Endothelial cell of umbilical vein (primary cell): ENCODE measurements around the gene ALG12. TPM values are rescaled to one million over a fixed set of nuclear protein-coding genes. Genes with fewer than 3 reads are reported as not detected.

Experiments
- BruUV-seq: library from RNA; stranded (reverse); fragments of 400-500 nt; replicated peaks from 2 replicates; lab custom pipeline; 2021; lab: Mats Ljungman, UMichigan
- CTCF ChIA-PET: fragments of 300-600, 350-600 bp; sonication (Branson Sonifier 250); formaldehyde crosslinking; loops from one replicate; lab custom pipeline; 2021; ENCODE audit warnings: antibody characterized with exemption, inconsistent platforms; lab: Charles Lee
- POLR2A ChIA-PET: fragments of 300-600, 350-600 bp; sonication (Branson Sonifier 250); formaldehyde crosslinking; loops from one replicate; lab custom pipeline; 2021; ENCODE audit warnings: antibody characterized with exemption, inconsistent platforms; lab: Charles Lee
- DNase-seq: peaks from one replicate; pipeline ENCODE4 v3.0.0-alpha.2; 2011; ENCODE audit warnings: low read depth, low spot score
- FAIRE-seq: peaks from 2 replicates; lab custom pipeline; 2011; peaks lifted over from hg19 to GRCh38; lab: Jason Lieb, UNC
- H2AFZ ChIP-seq: 2 replicates; pipeline ENCODE4 v1.6.0; 2012; ENCODE audit warnings: low read depth, low read length, control low read depth, inconsistent platforms
- H3K27ac ChIP-seq: 2 replicates; pipeline ENCODE4 v1.5.1; 2011; ENCODE audit warnings: low read depth, mild to moderate bottlenecking, control low read depth, low read length, moderate library complexity; ENCODE audit not compliant: insufficient read depth
- H3K27me3 ChIP-seq, 2 experiments: 2 replicates each; pipeline versions ENCODE4 v1.6.0 to v1.6.1; 2011; ENCODE audit warnings: low read length in 2 of 2, mixed read lengths in 1 of 2; ENCODE audit not compliant: control insufficient read depth in 2 of 2, insufficient read depth in 2 of 2
- H3K36me3 ChIP-seq, 2 experiments: 2 replicates in 1 of 2; 3 replicates in 1 of 2; pipeline ENCODE4 v1.5.1; 2011; ENCODE audit warnings: low read length in 2 of 2, mild to moderate bottlenecking in 1 of 2, moderate library complexity in 1 of 2; ENCODE audit not compliant: control insufficient read depth in 2 of 2, insufficient read depth in 2 of 2; ENCODE audit errors: extremely low read depth in 1 of 2
- H3K4me1 ChIP-seq: 3 replicates; pipeline ENCODE4 v1.5.1; 2011; ENCODE audit warnings: mild to moderate bottlenecking, low read length; ENCODE audit not compliant: control insufficient read depth, insufficient read depth; ENCODE audit errors: extremely low read depth
- H3K4me2 ChIP-seq: 2 replicates; pipeline ENCODE4 v1.6.1; 2011; ENCODE audit warnings: low read length, control low read depth, mixed read lengths; ENCODE audit not compliant: insufficient read depth
- H3K4me3 ChIP-seq, 3 experiments: fragments of 200-600 bp in 1 of 3; sonication (generic), shearing (Covaris generic) in 1 of 3; replicated peaks in 1 of 3; 2 replicates each; pipeline ENCODE4 v1.5.1; 2011 to 2016; ENCODE audit warnings: control low read depth in 3 of 3, low read length in 3 of 3, mild to moderate bottlenecking in 2 of 3, inconsistent platforms in 1 of 3, low read depth in 1 of 3, moderate library complexity in 1 of 3; ENCODE audit not compliant: insufficient read depth in 1 of 3
- H3K79me2 ChIP-seq: 2 replicates; pipeline ENCODE4 v1.6.0; 2012; ENCODE audit warnings: low read length, inconsistent platforms; ENCODE audit not compliant: control insufficient read depth, insufficient read depth
- H3K9ac ChIP-seq: replicated peaks from 2 replicates; pipeline ENCODE3; 2011; ENCODE audit warnings: low read length, control low read depth; ENCODE audit not compliant: insufficient read depth; ENCODE audit errors: extremely low read depth
- H3K9me1 ChIP-seq: replicated peaks from 3 replicates; pipeline ENCODE4 v1.6.0; 2011; ENCODE audit warnings: mild to moderate bottlenecking, low read length; ENCODE audit not compliant: control insufficient read depth, insufficient read depth; ENCODE audit errors: extremely low read depth
- H3K9me3 ChIP-seq: replicated peaks from 2 replicates; pipeline ENCODE4 v1.5.1; 2012; ENCODE audit warnings: low read length, inconsistent platforms; ENCODE audit not compliant: control insufficient read depth, insufficient read depth
- H4K20me1 ChIP-seq: replicated peaks from 2 replicates; pipeline ENCODE3; 2011; ENCODE audit warnings: mild to moderate bottlenecking, low read length; ENCODE audit not compliant: control insufficient read depth, insufficient read depth; ENCODE audit errors: extremely low read depth
- CTCF ChIP-seq, 2 donors: IDR thresholded peaks; 1 replicate in 1 of 2; 2 replicates in 1 of 2; pipeline ENCODE4 v1.5.1; 2011; ENCODE audit warnings: low read length in 2 of 2, mild to moderate bottlenecking in 2 of 2, moderate library complexity in 2 of 2, control low read depth in 1 of 2, inconsistent platforms in 1 of 2, low read depth in 1 of 2; ENCODE audit not compliant: insufficient read depth in 1 of 2; ENCODE audit errors: extremely low read depth in 1 of 2
- EZH2 ChIP-seq: IDR thresholded peaks from 2 replicates; pipeline ENCODE4 v1.6.1; 2012; ENCODE audit warnings: borderline replicate concordance, low read depth, mild to moderate bottlenecking, moderate library complexity, low read length, inconsistent platforms; ENCODE audit not compliant: severe bottlenecking
- FOS ChIP-seq: IDR thresholded peaks from 2 replicates; pipeline ENCODE4 v1.6.1; 2011; ENCODE audit warnings: mild to moderate bottlenecking, low read length, moderate library complexity, borderline replicate concordance; ENCODE audit not compliant: insufficient read depth
- GATA2 ChIP-seq: IDR thresholded peaks from 2 replicates; pipeline ENCODE4 v1.7.0; 2011; ENCODE audit warnings: low read depth, mild to moderate bottlenecking, moderate library complexity, mixed read lengths, low read length; ENCODE audit not compliant: insufficient read length, insufficient read depth
- JUN ChIP-seq: IDR thresholded peaks from 2 replicates; pipeline ENCODE4 v1.6.1; 2011; ENCODE audit warnings: borderline replicate concordance, low read depth; ENCODE audit not compliant: insufficient read length, insufficient read depth
- MYC ChIP-seq: IDR thresholded peaks from one replicate; pipeline ENCODE4 v1.6.1; 2011; ENCODE audit warnings: mild to moderate bottlenecking, low read depth, low read length
- POLR2A ChIP-seq: IDR thresholded peaks from 2 replicates; pipeline ENCODE4 v1.6.1; 2012; ENCODE audit warnings: low read depth, mild to moderate bottlenecking, control low read depth, low read length
- POLR2AphosphoS5 ChIP-seq: IDR thresholded peaks from 2 replicates; pipeline ENCODE4 v1.6.1; 2012; ENCODE audit warnings: low read depth, mild to moderate bottlenecking, control low read depth, low read length, moderate library complexity; ENCODE audit not compliant: insufficient read depth
- dilution Hi-C: fragments of 300-500 bp; cut with MboI; formaldehyde crosslinking; loops from one replicate; pipeline ENCODE4 v1.15.0; 2019; ENCODE audit warnings: low sequenced_read_pairs; ENCODE audit not compliant: extremely low pct_ligation_motif_present
- intact Hi-C: fragments of 100-400 bp; cut with micrococcal nuclease; formaldehyde crosslinking; loops from one replicate; pipeline ENCODE4 v1.10.0; 2022
- polyA plus RNA-seq, 4 experiments: library from polyadenylated mRNA; depleted of rRNA in 3 of 4; stranded (reverse) in 3 of 4; unstranded in 1 of 4; fragments of >200 nt; gene quantifications; 2 replicates each; pipeline versions ENCODE4 v1.2.1 to v1.2.3, GENCODE V29; 2011 to 2012; ENCODE audit warnings: missing spikeins in 1 of 4
- total RNA-seq: library from RNA; stranded (reverse); gene quantifications from 2 replicates; pipeline ENCODE4 v1.2.3, GENCODE V29; 2021
- TF ChIP-seq, protein P1 (sequence below): IDR thresholded peaks from 2 replicates; pipeline ENCODE4 v1.6.1; 2011; ENCODE audit not compliant: insufficient read depth, insufficient read length

ALG12 gene
- total and polyA plus RNA-seq, 2 donors (not counting 3 experiments of a cell fraction or from before 2014, with no cell fraction given) = 14.6 to 18.0 TPM

GRCh38 chr22:49961005-49961600, 42.9 kb upstream of the ALG12 start:
- H3K4me3 ChIP-seq = peak overlapping the region; percentile 52 to 80 (median 59)
- TSS peak; percentile 1 for BruUV-seq
- H3K79me2 ChIP-seq = peaks cover 47% of the 10 kb centered on the region
- TF ChIP-seq CTCF (IDR thresholded peaks at IDR 0.05; ENCODE audit: extremely low read depth in 1 of 2, insufficient read depth in 1 of 2, low read depth in 1 of 2, low read length in 2 of 2) (no peak), EZH2 (no peak), JUN (no peak), MYC (no peak), GATA2 (no peak), POLR2AphosphoS5 (no peak), POLR2A (no peak), FOS (no peak)
- TF ChIP-seq, protein P1, sequence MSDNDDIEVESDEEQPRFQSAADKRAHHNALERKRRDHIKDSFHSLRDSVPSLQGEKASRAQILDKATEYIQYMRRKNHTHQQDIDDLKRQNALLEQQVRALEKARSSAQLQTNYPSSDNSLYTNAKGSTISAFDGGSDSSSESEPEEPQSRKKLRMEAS = no peak
- DNase-seq (peak; percentile 26), FAIRE-seq (no peak)
- peak overlapping the region; percentile 80 for H3K27ac ChIP-seq
- ChIA-PET CTCF (interaction anchor here (1.0 to 3.7 kb wide), 5 partner anchors 10 to 69 kb away, joined by 3 to 32 read pairs (median 4); no protein-coding TSS in a partner anchor), POLR2A (interaction anchor here (0.9 to 1.8 kb wide), 4 partner anchors 10 to 25 kb away, joined by 3 to 14 read pairs (median 6); no protein-coding TSS in a partner anchor)
- H4K20me1 ChIP-seq = no peaks in the 10 kb centered on the region
- H3K27me3 ChIP-seq = no peaks in the 10 kb centered on the region
- no peak overlapping the region for H3K4me2 ChIP-seq
- intact Hi-C loops = no loop called here
- H3K9me3 ChIP-seq = no peaks in the 10 kb centered on the region
- dilution Hi-C loops = no loop called here
- no peaks in the 10 kb centered on the region for H3K9me1 ChIP-seq
- no peak overlapping the region for H2AFZ ChIP-seq
- H3K36me3 ChIP-seq = peaks cover 19 to 34% of the 10 kb centered on the region in 2 experiments
- peak overlapping the region; percentile 84 for H3K9ac ChIP-seq
- peaks cover 27% of the 10 kb centered on the region for H3K4me1 ChIP-seq
